MCF 10A (cell line): ENCODE data around the gene LMNA. TPM values are rescaled to one million over a fixed set of nuclear protein-coding genes. Genes with fewer than 3 reads are reported as not detected.

Experiments used
- Bru-seq: library from RNA; stranded (reverse); fragments of 400-500 nt; gene quantifications from one replicate; lab custom pipeline; 2021; lab: Mats Ljungman, UMichigan
- BruChase-seq, 2 experiments: library from RNA; stranded (reverse); fragments of 400-500 nt; gene quantifications; one replicate each; lab custom pipeline; 2021; lab: Mats Ljungman, UMichigan
- BruUV-seq: library from RNA; stranded (reverse); fragments of 400-500 nt; replicated peaks from 2 replicates; lab custom pipeline; 2021; lab: Mats Ljungman, UMichigan
- CTCF ChIA-PET: fragments of 300-600 bp; sonication (Branson Sonifier 250); formaldehyde crosslinking; extraction: SDS; loops from one replicate; lab custom pipeline; 2021; ENCODE audit warnings: antibody characterized with exemption, inconsistent platforms; lab: Yijun Ruan, JAX
- POLR2A ChIA-PET: fragments of 300-600, 350-650 bp; sonication (Branson Sonifier 250); formaldehyde crosslinking; extraction: SDS; loops from one replicate; lab custom pipeline; 2020; ENCODE audit warnings: antibody characterized with exemption, inconsistent platforms; lab: Yijun Ruan, JAX
- DNase-seq: peaks from one replicate; pipeline ENCODE4 v3.0.0-alpha.2; 2018; ENCODE audit not compliant: unreplicated experiment
- H3K27ac Mint-ChIP-seq: one replicate; pipeline ENCODE4 v1.8.0; 2022; ENCODE audit warnings: mild to moderate bottlenecking, low read depth, mixed read lengths; ENCODE audit not compliant: unreplicated experiment
- H3K27me3 Mint-ChIP-seq: one replicate; pipeline ENCODE4 v1.8.0; 2022; ENCODE audit warnings: mixed read lengths; ENCODE audit not compliant: insufficient read depth, unreplicated experiment
- H3K36me3 Mint-ChIP-seq: one replicate; pipeline ENCODE4 v1.8.0; 2022; ENCODE audit warnings: mild to moderate bottlenecking, moderate library complexity, mixed read lengths; ENCODE audit not compliant: insufficient read depth, unreplicated experiment
- H3K4me1 Mint-ChIP-seq: one replicate; pipeline ENCODE4 v1.8.0; 2022; ENCODE audit warnings: mixed read lengths; ENCODE audit not compliant: insufficient read depth, unreplicated experiment
- H3K4me3 Mint-ChIP-seq: one replicate; pipeline ENCODE4 v1.8.0; 2022; ENCODE audit warnings: mild to moderate bottlenecking, moderate library complexity, mixed read lengths; ENCODE audit not compliant: unreplicated experiment
- H3K9me3 Mint-ChIP-seq: one replicate; pipeline ENCODE4 v1.8.0; 2022; ENCODE audit warnings: mixed read lengths; ENCODE audit not compliant: unreplicated experiment
- CTCF ChIP-seq: fragments of 200-600 bp; IDR thresholded peaks from one replicate; pipeline ENCODE4 v1.8.0; 2022; ENCODE audit warnings: antibody characterized with exemption, mild to moderate bottlenecking; ENCODE audit not compliant: unreplicated experiment
- intact Hi-C: fragments of 100-400 bp; cut with micrococcal nuclease; formaldehyde crosslinking; loops from 2 replicates; pipeline ENCODE4 v1.14.1; 2022
- long read RNA-seq: library from polyadenylated mRNA; stranded (forward); transcript quantifications from one replicate; pipeline ENCODE4 v2.0.0, GENCODE V29; 2022
- total RNA-seq: library from RNA; stranded (reverse); gene quantifications from 2 replicates; pipeline ENCODE4 v1.2.3, GENCODE V29; 2022

Gene LMNA
- total RNA-seq: 620 and 716 TPM in 2 replicates
- percentile 78 among the genes with signal in this experiment for Bru-seq, nascent RNA
- percentile 85 among the genes with signal in this experiment for BruChase-seq, experiment 1, labeled RNA remaining after a 6-hour chase
- percentile 73 among the genes with signal in this experiment for BruChase-seq, experiment 2, labeled RNA remaining after a 2-hour chase
- long read RNA-seq, transcript LMNA-206 (12 exons, 3,190 nt): major isoform, 435 of 1,822 reads
- long read RNA-seq, partial matches to known transcripts: 1,325 of 1,822 reads
- long read RNA-seq, other reads (novel, unspliced or antisense): 57 of 1,822 reads

GRCh38 chr1:156114101-156114918 lies at the start of gene LMNA:
Gene LMNA, plus strand, starts transcription at chr1:156114711. Its CDS starts 208 bp downstream, at chr1:156114919.
- ChIA-PET POLR2A (interaction anchor here (0.8 to 25.7 kb wide), 11 partner anchors 13 to 221 kb away, joined by 3 to 960 read pairs (median 4); partner anchors contain the start of genes KHDC4, PMF1, SLC25A44 and SMG5), CTCF (interaction anchor here (0.6 to 46.2 kb wide), 7 partner anchors 9 to 841 kb away, joined by 3 to 1892 read pairs (median 4); partner anchors contain the start of genes CLK2 and MEX3A)
- Mint-ChIP-seq H3K27me3 (no peaks in the 10 kb centered on the region), H3K9me3 (no peaks in the 10 kb centered on the region), H3K27ac (peak within 1 kb of the TSS; percentile 97), H3K36me3 (peaks cover 16% of the 10 kb centered on the region), H3K4me1 (peaks cover 46% of the 10 kb centered on the region), H3K4me3 (peak within 1 kb of the TSS; percentile 79)
- BruUV-seq: no TSS peak
- intact Hi-C loops: loop anchor here (1.0 kb wide), 3 partner anchors 8 to 16 kb away; no protein-coding TSS in a partner anchor
- peak; percentile 100 for DNase-seq
- TF ChIP-seq CTCF: no peak

- no peaks in the 10 kb centered on the region for H3K36me3 Mint-ChIP-seq
- intact Hi-C loops: no loop called here
- DNase-seq: no peak
- H3K4me3 Mint-ChIP-seq: no peak overlapping the region
- H3K4me1 Mint-ChIP-seq: peaks cover 19% of the 10 kb centered on the region
- TF ChIP-seq CTCF: no peak
- CTCF ChIA-PET: interaction anchor here (0.5 to 3.5 kb wide), 22 partner anchors 9 to 1818 kb away, joined by 3 to 24 read pairs (median 4); partner anchors contain the start of genes MEX3A and SSR2
- no peak overlapping the region for H3K27ac Mint-ChIP-seq
- no peaks in the 10 kb centered on the region for H3K27me3 Mint-ChIP-seq
- POLR2A ChIA-PET: interaction anchor here (1.6 kb wide), 1 partner anchor 131 kb away, joined by 6 read pairs; the partner anchor contains the start of gene KHDC4
- H3K9me3 Mint-ChIP-seq: no peaks in the 10 kb centered on the region
- no TSS peak for BruUV-seq
Observed at GRCh38 chr1:156065212-156065611, 49.3 kb upstream of the LMNA start.

- DNase-seq: no peak
- Mint-ChIP-seq H3K9me3 (no peaks in the 10 kb centered on the region), H3K36me3 (no peaks in the 10 kb centered on the region), H3K27me3 (no peaks in the 10 kb centered on the region), H3K4me1 (peaks cover 18% of the 10 kb centered on the region), H3K27ac (no peak overlapping the region), H3K4me3 (no peak overlapping the region)
- no peak for TF ChIP-seq CTCF
- CTCF ChIA-PET: interaction anchor here (0.6 to 3.5 kb wide), 31 partner anchors 8 to 818 kb away, joined by 3 to 24 read pairs (median 4); partner anchors contain the start of genes MEX3A and SSR2
- POLR2A ChIA-PET: interaction anchor here (0.7 to 1.6 kb wide), 2 partner anchors 12 to 132 kb away, joined by 3 to 6 read pairs; partner anchors contain the start of genes KHDC4 and UBQLN4
- no TSS peak for BruUV-seq
- intact Hi-C loops: loop anchor here (1.0 kb wide), 2 partner anchors 65 to 128 kb away; no protein-coding TSS in a partner anchor
Observed at GRCh38 chr1:156065871-156066270, 48.6 kb upstream of the LMNA start.
